ENCODE measurements around the gene SLC39A7.

GRCh38 chr6:33170176-33171015 is 30.3 kb upstream of the SLC39A7 start:
- TF ChIP-seq CTCF (IDR thresholded peaks at IDR 0.05; ENCODE audit: low read depth, low read length, poor library complexity, severe bottlenecking) (no peak), EZH2phosphoT487 (IDR thresholded peaks at IDR 0.05; ENCODE audit: borderline replicate concordance, low read length) (no peak)
